IMR-90 (cell line): ENCODE results near the gene FGF16. TPM values are rescaled to one million over a fixed set of nuclear protein-coding genes. Genes with fewer than 3 reads are reported as not detected.

Source experiments
- ATAC-seq: fragments of 200-7000 bp; cut with Tn5 transposase; 2 replicates; pipeline ENCODE4 v1.9.1; 2020; ENCODE audit warnings: low read depth, mild to moderate bottlenecking, moderate library complexity
- BruUV-seq: library from RNA; stranded (reverse); fragments of 400-500 nt; replicated peaks from 2 replicates; lab custom pipeline; 2021; lab: Mats Ljungman, UMichigan
- CTCF ChIA-PET: fragments of 300-600 bp; formaldehyde crosslinking; extraction: SDS; loops from one replicate; lab custom pipeline; 2021; ENCODE audit warnings: antibody characterized with exemption; lab: Yijun Ruan, JAX
- POLR2A ChIA-PET: fragments of 300-600 bp; sonication (Branson Sonifier 250); formaldehyde crosslinking; loops from one replicate; lab custom pipeline; 2022; ENCODE audit warnings: antibody characterized with exemption; ENCODE audit not compliant: unreplicated experiment; lab: Charles Lee
- DNase-seq: peaks from one replicate; pipeline ENCODE4 v3.0.0; 2013
- H2AFZ ChIP-seq: replicated peaks from 2 replicates; pipeline ENCODE3; 2013; ENCODE audit warnings: low read length, mild to moderate bottlenecking; ENCODE audit not compliant: poor library complexity
- H2AK5ac ChIP-seq: 2 replicates; pipeline ENCODE4 v1.6.1; 2013; ENCODE audit warnings: low read depth, low read length, inconsistent platforms
- H2AK9ac ChIP-seq: replicated peaks from 2 replicates; pipeline ENCODE3; 2013; ENCODE audit warnings: mild to moderate bottlenecking, low read depth, low read length, moderate library complexity; ENCODE audit not compliant: poor library complexity
- H2BK120ac ChIP-seq: 2 replicates; pipeline ENCODE4 v1.6.1; 2013; ENCODE audit warnings: low read depth, low read length, inconsistent platforms
- H2BK15ac ChIP-seq: 3 replicates; pipeline ENCODE4 v1.6.1; 2013; ENCODE audit warnings: low read depth, low read length, inconsistent platforms
- H2BK20ac ChIP-seq: 2 replicates; pipeline ENCODE4 v1.6.1; 2013; ENCODE audit warnings: low read depth, mild to moderate bottlenecking, inconsistent platforms, low read length, moderate library complexity
- H2BK5ac ChIP-seq: 2 replicates; pipeline ENCODE4 v1.6.1; 2013; ENCODE audit warnings: mild to moderate bottlenecking, low read depth, low read length, inconsistent platforms; ENCODE audit not compliant: poor library complexity, severe bottlenecking
- H3K14ac ChIP-seq: replicated peaks from 2 replicates; pipeline ENCODE4 v1.6.1; 2013; ENCODE audit warnings: low read depth, low read length, inconsistent platforms
- H3K18ac ChIP-seq: 2 replicates; pipeline ENCODE4 v1.6.1; 2013; ENCODE audit warnings: low read depth, low read length, control low read depth
- H3K23ac ChIP-seq: 2 replicates; pipeline ENCODE4 v1.6.1; 2013; ENCODE audit warnings: low read depth, low read length, inconsistent platforms
- H3K27ac ChIP-seq: 2 replicates; pipeline ENCODE4 v1.5.1; 2013; ENCODE audit warnings: mild to moderate bottlenecking, control low read depth, low read length; ENCODE audit not compliant: insufficient read depth
- H3K27me3 ChIP-seq: 2 replicates; pipeline ENCODE4 v1.6.1; 2013; ENCODE audit warnings: low read length; ENCODE audit not compliant: control insufficient read depth, insufficient read depth
- H3K36me3 ChIP-seq: 2 replicates; pipeline ENCODE4 v1.6.1; 2013; ENCODE audit warnings: low read length, mixed read lengths; ENCODE audit not compliant: control insufficient read depth, insufficient read depth
- H3K4ac ChIP-seq: 2 replicates; pipeline ENCODE4 v1.6.1; 2013; ENCODE audit warnings: low read depth, low read length, inconsistent platforms
- H3K4me1 ChIP-seq: 2 replicates; pipeline ENCODE4 v1.6.1; 2013; ENCODE audit warnings: low read length, mixed read lengths; ENCODE audit not compliant: control insufficient read depth, insufficient read depth
- H3K4me2 ChIP-seq: 2 replicates; pipeline ENCODE4 v1.6.1; 2013; ENCODE audit warnings: low read depth, mild to moderate bottlenecking, control low read depth, low read length, moderate library complexity
- H3K4me3 ChIP-seq: 2 replicates; pipeline ENCODE4 v1.5.1; 2013; ENCODE audit warnings: low read depth, mild to moderate bottlenecking, control low read depth, low read length, moderate library complexity; ENCODE audit not compliant: insufficient read depth
- H3K56ac ChIP-seq: 2 replicates; pipeline ENCODE4 v1.6.1; 2013; ENCODE audit warnings: low read length, inconsistent platforms; ENCODE audit not compliant: insufficient read depth; ENCODE audit errors: extremely low read depth
- H3K79me1 ChIP-seq, 2 experiments: 2 replicates each; pipeline ENCODE4 v1.6.1; 2013; ENCODE audit warnings: low read length in 2 of 2, inconsistent platforms in 1 of 2, low read depth in 1 of 2
- H3K9ac ChIP-seq: 2 replicates; pipeline ENCODE4 v1.6.1; 2013; ENCODE audit warnings: low read depth, low read length, control low read depth
- H3K9me1 ChIP-seq: 2 replicates; pipeline ENCODE4 v1.6.1; 2013; ENCODE audit warnings: low read length, inconsistent platforms; ENCODE audit not compliant: insufficient read depth
- H3K9me3 ChIP-seq: 2 replicates; pipeline ENCODE4 v1.6.1; 2013; ENCODE audit warnings: low read length; ENCODE audit not compliant: control insufficient read depth, insufficient read depth
- H4K20me1 ChIP-seq: 2 replicates; pipeline ENCODE4 v1.6.1; 2013; ENCODE audit warnings: low read length, inconsistent platforms; ENCODE audit not compliant: insufficient read depth
- H4K5ac ChIP-seq: 2 replicates; pipeline ENCODE4 v1.6.1; 2013; ENCODE audit warnings: mild to moderate bottlenecking, low read depth, low read length, control low read depth
- H4K8ac ChIP-seq, 2 experiments: 2 replicates each; pipeline ENCODE4 v1.6.1; 2013; ENCODE audit warnings: low read depth in 2 of 2, low read length in 2 of 2, control low read depth in 1 of 2, inconsistent platforms in 1 of 2
- H4K91ac ChIP-seq: 2 replicates; pipeline ENCODE4 v1.6.1; 2013; ENCODE audit warnings: low read depth, low read length, inconsistent platforms; ENCODE audit not compliant: insufficient read depth
- POLR2A ChIP-seq: IDR thresholded peaks from 2 replicates; pipeline ENCODE4 v1.6.1; 2012; ENCODE audit warnings: mild to moderate bottlenecking, low read depth, low read length
- RCOR1 ChIP-seq: IDR thresholded peaks from 2 replicates; pipeline ENCODE4 v1.6.1; 2012; ENCODE audit warnings: mild to moderate bottlenecking, low read length, improper control_type of control experiment; ENCODE audit not compliant: insufficient replicate concordance
- RFX5 ChIP-seq: IDR thresholded peaks from 2 replicates; pipeline ENCODE4 v1.8.0; 2012; ENCODE audit warnings: low read depth, mild to moderate bottlenecking, low read length, moderate library complexity
- WGBS, 2 experiments: methylation state at CpG; one replicate each; pipeline versions ENCODE4 v1.1.5 to v1.1.7; 2013; ENCODE audit warnings: missing lambda C conversion rate in 2 of 2; ENCODE audit not compliant: insufficient read length in 1 of 2; ENCODE audit errors: extremely low coverage in 2 of 2; 5-methylcytosine and 5-hydroxymethylcytosine counted together
- dilution Hi-C: fragments of 300-500 bp; cut with HindIII; formaldehyde crosslinking; loops from one replicate; pipeline ENCODE4 v1.14.3; 2018; ENCODE audit warnings: low sequenced_read_pairs; ENCODE audit not compliant: unreplicated experiment
- in situ Hi-C: fragments of 300-500 bp; cut with MboI; formaldehyde crosslinking; loops from 3 replicates; pipeline ENCODE4 v1.14.3; 2019; ENCODE audit warnings: low sequenced_read_pairs, inconsistent platforms, mixed read lengths
- intact Hi-C: fragments of 100-400 bp; cut with micrococcal nuclease; formaldehyde crosslinking; loops from 2 replicates; pipeline ENCODE4 v1.10.0; 2022
- polyA plus RNA-seq, 3 experiments: library from polyadenylated mRNA; depleted of rRNA; stranded (reverse); fragments of >200 nt; gene quantifications; 2 replicates each; pipeline ENCODE4 v1.2.3, GENCODE V29; 2012; ENCODE audit warnings: low replicate concordance in 1 of 3
- total RNA-seq: library from RNA; depleted of rRNA; stranded (reverse); fragments of >200 nt; gene quantifications from 2 replicates; pipeline ENCODE4 v1.2.3, GENCODE V29; 2012

Gene FGF16
- total and polyA plus RNA-seq, 2 of the 4 experiments (the other 2 are of a cell fraction) = not detected

- H3K36me3 ChIP-seq = no peaks in the 10 kb centered on the region
- ATAC-seq (no peak), DNase-seq (no peak)
- H2BK120ac ChIP-seq = no peak overlapping the region
- no TSS peak for BruUV-seq
- in situ Hi-C loops (no loop called here), dilution Hi-C loops (no loop called here), intact Hi-C loops (no loop called here)
- H2BK15ac ChIP-seq = no peak overlapping the region
- no peak overlapping the region for H2BK20ac ChIP-seq
- H2AFZ ChIP-seq = no peak overlapping the region
- no peak overlapping the region for H3K23ac ChIP-seq
- peaks cover 1% of the 10 kb centered on the region for H3K27me3 ChIP-seq
- H3K9ac ChIP-seq = no peak overlapping the region
- no peak overlapping the region for H3K14ac ChIP-seq
- H3K4me3 ChIP-seq = no peak overlapping the region
- no peak overlapping the region for H4K91ac ChIP-seq
- H4K5ac ChIP-seq = no peak overlapping the region
- H3K9me1 ChIP-seq = no peaks in the 10 kb centered on the region
- no peak overlapping the region for H3K56ac ChIP-seq
- no peak overlapping the region for H4K8ac ChIP-seq
- H3K9me3 ChIP-seq = no peaks in the 10 kb centered on the region
- CTCF ChIA-PET = no interaction called here
- H2BK5ac ChIP-seq = no peak overlapping the region
- POLR2A ChIA-PET = no interaction called here
- H3K18ac ChIP-seq = no peak overlapping the region
- H4K20me1 ChIP-seq = no peaks in the 10 kb centered on the region
- no peak overlapping the region for H2AK9ac ChIP-seq
- WGBS, 2 experiments = no CpG with 5 or more reads among the region's 1 CpG
- H3K4me2 ChIP-seq = no peak overlapping the region
- H3K4me1 ChIP-seq = no peaks in the 10 kb centered on the region
- no peak overlapping the region for H3K4ac ChIP-seq
- no peak overlapping the region for H2AK5ac ChIP-seq
- no peaks in the 10 kb centered on the region for H3K79me1 ChIP-seq
- no peak for TF ChIP-seq RCOR1
- no peak for TF ChIP-seq RFX5
- no peak for TF ChIP-seq POLR2A
- H3K27ac ChIP-seq = no peak overlapping the region
Measured at GRCh38 chrX:77427611-77428010, 19.6 kb upstream of the FGF16 start.
